Osteocyte (in vitro differentiated cells): ENCODE data around the gene SLC27A4. TPM values are rescaled to one million over a fixed set of nuclear protein-coding genes. Genes with fewer than 3 reads are reported as not detected.

Experiments used
- DNase-seq: peaks from one replicate; pipeline ENCODE4 v3.0.0; 2021; ENCODE audit warnings: mixed read lengths; ENCODE audit not compliant: unreplicated experiment; ENCODE audit errors: extremely low spot score
- H3K27ac Mint-ChIP-seq: one replicate; pipeline ENCODE4 v1.8.0; 2021; ENCODE audit warnings: mild to moderate bottlenecking, mixed read lengths; ENCODE audit not compliant: unreplicated experiment
- H3K27me3 Mint-ChIP-seq: one replicate; pipeline ENCODE4 v1.8.0; 2021; ENCODE audit warnings: mixed read lengths; ENCODE audit not compliant: unreplicated experiment
- H3K36me3 Mint-ChIP-seq: one replicate; pipeline ENCODE4 v1.8.0; 2021; ENCODE audit warnings: mixed read lengths; ENCODE audit not compliant: unreplicated experiment
- H3K4me1 Mint-ChIP-seq: one replicate; pipeline ENCODE4 v1.8.0; 2021; ENCODE audit warnings: mixed read lengths; ENCODE audit not compliant: unreplicated experiment
- H3K4me3 Mint-ChIP-seq: one replicate; pipeline ENCODE4 v1.8.0; 2021; ENCODE audit warnings: mild to moderate bottlenecking, moderate library complexity, mixed read lengths; ENCODE audit not compliant: unreplicated experiment
- H3K9me3 Mint-ChIP-seq: one replicate; pipeline ENCODE4 v1.8.0; 2021; ENCODE audit warnings: mixed read lengths; ENCODE audit not compliant: unreplicated experiment
- total RNA-seq: library from RNA; stranded (reverse); gene quantifications from 2 replicates; pipeline ENCODE4 v1.2.1, GENCODE V29; 2021
- TF ChIP-seq, protein P1 (sequence below): fragments of 200-600 bp; sonication (generic); IDR thresholded peaks from 2 replicates; pipeline ENCODE4 v1.5.0; 2021; ENCODE audit warnings: antibody characterized with exemption, mild to moderate bottlenecking, moderate library complexity

Gene SLC27A4
- total RNA-seq, 1 donor from 2014 or later, result 39.4 TPM

DNA sequence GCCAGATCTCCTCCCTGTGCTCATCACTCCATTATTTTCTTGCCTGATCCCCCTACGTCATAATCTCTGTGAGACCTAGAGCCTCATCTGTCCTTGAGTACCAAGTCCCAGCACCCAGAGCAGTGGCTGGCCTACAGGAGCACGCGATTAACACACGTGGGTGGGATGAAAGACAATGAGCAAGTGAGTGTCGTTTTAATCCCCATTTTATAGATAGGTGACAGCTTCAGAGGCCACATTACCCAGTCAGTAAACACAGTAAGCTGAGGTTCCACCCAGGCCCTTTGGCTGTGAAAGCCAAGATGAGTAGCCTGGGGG lies 35.4 kb upstream of the SLC27A4 start:
- H3K4me3 Mint-ChIP-seq, result no peak overlapping the region
- TF ChIP-seq, protein P1, sequence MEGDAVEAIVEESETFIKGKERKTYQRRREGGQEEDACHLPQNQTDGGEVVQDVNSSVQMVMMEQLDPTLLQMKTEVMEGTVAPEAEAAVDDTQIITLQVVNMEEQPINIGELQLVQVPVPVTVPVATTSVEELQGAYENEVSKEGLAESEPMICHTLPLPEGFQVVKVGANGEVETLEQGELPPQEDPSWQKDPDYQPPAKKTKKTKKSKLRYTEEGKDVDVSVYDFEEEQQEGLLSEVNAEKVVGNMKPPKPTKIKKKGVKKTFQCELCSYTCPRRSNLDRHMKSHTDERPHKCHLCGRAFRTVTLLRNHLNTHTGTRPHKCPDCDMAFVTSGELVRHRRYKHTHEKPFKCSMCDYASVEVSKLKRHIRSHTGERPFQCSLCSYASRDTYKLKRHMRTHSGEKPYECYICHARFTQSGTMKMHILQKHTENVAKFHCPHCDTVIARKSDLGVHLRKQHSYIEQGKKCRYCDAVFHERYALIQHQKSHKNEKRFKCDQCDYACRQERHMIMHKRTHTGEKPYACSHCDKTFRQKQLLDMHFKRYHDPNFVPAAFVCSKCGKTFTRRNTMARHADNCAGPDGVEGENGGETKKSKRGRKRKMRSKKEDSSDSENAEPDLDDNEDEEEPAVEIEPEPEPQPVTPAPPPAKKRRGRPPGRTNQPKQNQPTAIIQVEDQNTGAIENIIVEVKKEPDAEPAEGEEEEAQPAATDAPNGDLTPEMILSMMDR, result no peak
- DNase-seq, result no peak
- no peak overlapping the region for H3K27ac Mint-ChIP-seq
- peaks cover 10% of the 10 kb centered on the region for H3K36me3 Mint-ChIP-seq
- peaks cover 2% of the 10 kb centered on the region for H3K4me1 Mint-ChIP-seq
- no peaks in the 10 kb centered on the region for H3K27me3 Mint-ChIP-seq
- no peaks in the 10 kb centered on the region for H3K9me3 Mint-ChIP-seq

DNA sequence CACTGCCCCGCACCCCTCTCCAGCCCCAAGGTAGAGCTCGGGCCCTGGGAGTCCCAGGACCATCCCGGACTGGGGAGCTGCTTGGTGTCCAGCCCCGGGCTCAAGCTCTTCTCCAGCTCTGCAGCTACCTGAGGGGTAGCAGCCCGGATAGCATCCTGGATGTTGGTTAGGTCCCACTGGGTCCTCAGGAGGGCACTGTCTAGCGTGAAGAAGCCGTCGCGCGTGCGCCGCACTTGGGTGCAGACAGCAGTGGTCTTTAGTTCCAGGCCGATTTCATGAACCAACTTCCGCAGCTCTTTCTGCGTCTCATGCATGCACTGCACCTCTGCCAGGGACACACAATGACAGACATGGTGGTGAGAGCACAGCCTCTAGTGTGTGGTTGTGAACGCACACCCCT lies 30.8 kb upstream of the SLC27A4 start:
- Mint-ChIP-seq H3K27me3 (no peaks in the 10 kb centered on the region), H3K36me3 (peaks cover 22% of the 10 kb centered on the region), H3K27ac (no peak overlapping the region), H3K4me3 (no peak overlapping the region), H3K4me1 (no peaks in the 10 kb centered on the region), H3K9me3 (no peaks in the 10 kb centered on the region)
- DNase-seq, result no peak
- TF ChIP-seq, protein P1, result no peak

DNA sequence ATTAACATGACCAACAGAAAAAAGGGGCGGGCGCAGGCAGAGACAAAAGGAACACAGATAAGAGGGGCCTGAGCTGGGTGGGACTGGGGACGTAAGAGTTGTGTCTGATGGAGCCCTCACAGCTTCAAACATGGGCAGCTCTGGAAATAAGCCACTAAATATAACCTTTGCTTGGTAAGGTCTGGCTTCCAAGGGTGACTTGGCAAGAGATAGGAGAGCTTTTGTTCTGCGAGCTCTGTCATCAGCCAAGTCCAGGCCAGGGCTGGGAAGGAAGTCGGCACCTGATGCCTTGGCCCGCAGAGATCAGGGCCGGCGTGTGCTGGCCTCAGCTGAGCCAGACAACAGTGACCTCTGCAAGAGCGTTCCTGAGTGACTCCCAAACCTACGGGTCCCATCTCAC lies 29.9 kb upstream of the SLC27A4 start:
- Mint-ChIP-seq H3K27me3 (no peaks in the 10 kb centered on the region), H3K36me3 (peaks cover 22% of the 10 kb centered on the region), H3K27ac (no peak overlapping the region), H3K4me3 (no peak overlapping the region), H3K9me3 (no peaks in the 10 kb centered on the region), H3K4me1 (no peaks in the 10 kb centered on the region)
- TF ChIP-seq, protein P1, result no peak
- no peak for DNase-seq

DNA sequence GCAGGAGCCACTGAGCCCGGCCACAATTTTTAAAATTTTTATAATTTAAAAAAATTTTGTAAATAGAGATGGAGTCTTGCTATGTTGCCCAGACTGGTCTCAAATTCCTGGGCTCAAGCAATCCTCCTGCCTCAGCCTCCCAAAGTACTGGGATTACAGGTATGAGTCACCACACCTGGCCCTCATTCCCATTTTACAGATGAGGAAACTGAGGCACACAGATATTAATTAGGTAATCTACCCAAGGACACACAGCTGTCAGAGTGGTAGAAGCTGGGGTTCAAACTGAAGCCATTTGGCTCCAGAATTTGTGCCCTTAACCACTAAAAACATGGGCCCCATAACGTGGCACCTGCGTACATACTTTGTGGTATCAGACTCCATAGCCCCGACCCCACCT lies 25.6 kb upstream of the SLC27A4 start:
- Mint-ChIP-seq H3K4me1 (no peaks in the 10 kb centered on the region), H3K27ac (no peak overlapping the region), H3K4me3 (no peak overlapping the region), H3K9me3 (no peaks in the 10 kb centered on the region), H3K27me3 (no peaks in the 10 kb centered on the region), H3K36me3 (peaks cover 15% of the 10 kb centered on the region)
- TF ChIP-seq, protein P1, result no peak
- DNase-seq, result no peak

DNA sequence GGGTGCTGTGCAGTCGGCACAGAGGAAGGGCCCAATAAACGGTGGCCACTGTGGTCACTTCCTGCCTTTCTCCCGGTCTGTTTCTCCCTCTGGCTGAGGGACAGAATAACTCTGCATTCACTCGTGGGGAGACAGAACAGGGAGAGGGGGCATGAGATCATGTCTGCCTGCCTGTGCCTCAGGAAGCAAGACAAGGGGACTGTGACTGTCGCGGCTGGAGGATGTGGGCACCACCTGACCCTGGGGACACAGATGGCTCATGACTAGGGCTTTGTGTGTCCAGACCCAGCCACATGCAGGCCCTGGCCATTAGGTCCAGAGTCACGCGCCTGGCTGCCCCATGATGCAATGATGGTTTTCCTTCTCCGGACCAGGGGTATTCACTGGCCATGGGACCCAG lies 23.9 kb upstream of the SLC27A4 start:
- Mint-ChIP-seq H3K9me3 (no peaks in the 10 kb centered on the region), H3K27me3 (no peaks in the 10 kb centered on the region)
- no peak for DNase-seq

More for the DNA sequence above, 23.9 kb upstream of the SLC27A4 start:
- H3K27ac Mint-ChIP-seq, result no peak overlapping the region
- H3K4me3 Mint-ChIP-seq, result no peak overlapping the region
- peaks cover under 1% of the 10 kb centered on the region for H3K4me1 Mint-ChIP-seq
- TF ChIP-seq, protein P1, result no peak
- H3K36me3 Mint-ChIP-seq, result peaks cover 10% of the 10 kb centered on the region
